ENCODE data around the gene AFDN. TPM values are rescaled to one million over a fixed set of nuclear protein-coding genes. Genes with fewer than 3 reads are reported as not detected.

AFDN gene
- total and polyA plus RNA-seq, 2 of the 8 experiments (the other 6 are each of a cell fraction or from before 2014, with no cell fraction given), result 53.4 to 192 TPM

GRCh38 chr6:167979436-167980139, 152.9 kb downstream of the AFDN start (continued):
- no peak for TF ChIP-seq CBX5 (IDR thresholded peaks at IDR 0.05; ENCODE audit: low read depth, low read length)
- TF ChIP-seq TAF1 (IDR thresholded peaks at IDR 0.05; ENCODE audit: low read depth, low read length), result no peak
- TF ChIP-seq SUZ12 (IDR thresholded peaks at IDR 0.05; ENCODE audit: low read length), result no peak
- no peak for TF ChIP-seq SIX5 (IDR thresholded peaks at IDR 0.05; ENCODE audit: low read depth, low read length)
- no peak for TF ChIP-seq CBX8 (IDR thresholded peaks at IDR 0.05; ENCODE audit: borderline replicate concordance, low read depth, low read length)
- TF ChIP-seq KDM1A (IDR thresholded peaks at IDR 0.05; ENCODE audit: borderline replicate concordance, low read length), result no peak

All from H1 (cell line).